K562 (cell line): Measurements from ENCODE around the gene KRTAP10-12. TPM values are rescaled to one million over a fixed set of nuclear protein-coding genes. Genes with fewer than 3 reads are reported as not detected.

ENCODE experiments used
- ATAC-seq: fragments of 200-7000 bp; cut with Tn5 transposase; 3 replicates; pipeline ENCODE4 v1.9.1; 2020; ENCODE audit warnings: moderate library complexity
- BruUV-seq: library from RNA; stranded (reverse); fragments of 400-500 nt; replicated peaks from 2 replicates; lab custom pipeline; 2021; lab: Mats Ljungman, UMichigan
- CTCF ChIA-PET: fragments of 300-600 bp; formaldehyde crosslinking; extraction: SDS; loops from one replicate; lab custom pipeline; 2021; ENCODE audit warnings: low intra/inter-chr PET ratio; lab: Yijun Ruan, JAX
- POLR2A ChIA-PET: fragments of 300-600, 350-650 bp; sonication (Branson Sonifier 250); formaldehyde crosslinking; extraction: SDS; loops from one replicate; lab custom pipeline; 2021; ENCODE audit warnings: antibody characterized with exemption, inconsistent platforms; lab: Yijun Ruan, JAX
- DNase-seq, 4 experiments: peaks; one replicate each; pipeline versions ENCODE4 v3.0.0 to v3.0.0-alpha.2; 2011 to 2018; ENCODE audit warnings: low spot score in 3 of 4, mixed read lengths in 3 of 4; ENCODE audit errors: extremely low read depth in 1 of 4
- FAIRE-seq: peaks from 2 replicates; lab custom pipeline; 2011; peaks lifted over from hg19 to GRCh38; lab: Jason Lieb, UNC
- H2AFZ ChIP-seq: 2 replicates; pipeline ENCODE4 v1.6.0; 2011; ENCODE audit warnings: low read depth, low read length, control low read depth, inconsistent platforms
- H3K27ac ChIP-seq: fragments of 200-600 bp; 3 replicates; pipeline ENCODE4 v1.8.0; 2011; ENCODE audit warnings: low read depth, mild to moderate bottlenecking, control low read depth, inconsistent platforms, low read length, moderate library complexity, mixed read lengths; ENCODE audit errors: extremely low read depth
- H3K27me3 ChIP-seq, 2 experiments: fragments of 300-600 bp in 1 of 2; 2 replicates in 1 of 2; 3 replicates in 1 of 2; pipeline versions ENCODE4 v1.6.0 to v1.8.0; 2011; ENCODE audit warnings: inconsistent platforms in 2 of 2, low read length in 2 of 2, mild to moderate bottlenecking in 1 of 2, mixed read lengths in 1 of 2, moderate library complexity in 1 of 2; ENCODE audit not compliant: control insufficient read depth in 2 of 2, insufficient read depth in 2 of 2
- H3K36me3 ChIP-seq: fragments of 300-600 bp; 3 replicates; pipeline ENCODE4 v1.8.0; 2011; ENCODE audit warnings: mild to moderate bottlenecking, low read length, inconsistent platforms; ENCODE audit not compliant: control insufficient read depth, insufficient read depth
- H3K4me1 ChIP-seq, 2 experiments: fragments of 200-600 bp in 1 of 2; replicated peaks in 1 of 2; 2 replicates in 1 of 2; 3 replicates in 1 of 2; pipeline versions ENCODE4 v1.5.1 to v1.8.0; 2011; ENCODE audit warnings: inconsistent platforms in 2 of 2, low read length in 2 of 2, mild to moderate bottlenecking in 1 of 2, mixed read lengths in 1 of 2, moderate library complexity in 1 of 2; ENCODE audit not compliant: control insufficient read depth in 2 of 2, insufficient read depth in 2 of 2
- H3K4me2 ChIP-seq: 2 replicates; pipeline ENCODE4 v1.6.1; 2011; ENCODE audit warnings: low read length, control low read depth, inconsistent platforms, mixed read lengths; ENCODE audit not compliant: insufficient read depth
- H3K4me3 ChIP-seq: fragments of 200-600 bp; sonication (generic), shearing (Covaris generic); 2 replicates; pipeline ENCODE4 v1.5.1; 2016; ENCODE audit warnings: control low read depth, inconsistent platforms
- H3K79me2 ChIP-seq: fragments of 200-600 bp; 3 replicates; pipeline ENCODE4 v1.8.0; 2011; ENCODE audit warnings: low read length, inconsistent platforms; ENCODE audit not compliant: control insufficient read depth, insufficient read depth
- H3K9ac ChIP-seq, 2 experiments: 2 replicates each; pipeline versions ENCODE4 v1.6.0 to v1.6.1; 2011; ENCODE audit warnings: low read depth in 2 of 2, low read length in 2 of 2, control low read depth in 1 of 2, inconsistent platforms in 1 of 2, mild to moderate bottlenecking in 1 of 2, mixed read lengths in 1 of 2; ENCODE audit not compliant: insufficient read depth in 1 of 2
- H3K9me1 ChIP-seq: one replicate; pipeline ENCODE4 v1.6.0; 2011; ENCODE audit warnings: inconsistent platforms, mild to moderate bottlenecking, low read length, moderate library complexity; ENCODE audit not compliant: control insufficient read depth, insufficient read depth
- H3K9me3 ChIP-seq: replicated peaks from 2 replicates; pipeline ENCODE4 v1.5.1; 2011; ENCODE audit warnings: low read depth, low read length, inconsistent platforms; ENCODE audit not compliant: control insufficient read depth, insufficient read depth
- H4K20me1 ChIP-seq: replicated peaks from 2 replicates; pipeline ENCODE4 v1.6.1; 2011; ENCODE audit warnings: low read length, inconsistent platforms, mixed read lengths; ENCODE audit not compliant: control insufficient read depth, insufficient read depth
- CBFB ChIP-seq: sonication (generic); formaldehyde crosslinking; IDR thresholded peaks from 2 replicates; pipeline ENCODE4 v1.4.0; 2020; ENCODE audit warnings: mild to moderate bottlenecking, missing genetic modification reagents
- DMBX1 ChIP-seq: fragments of 250-450 bp; sonication (Bioruptor Pico); IDR thresholded peaks from 2 replicates; pipeline ENCODE4 v1.8.0; 2022; ENCODE audit warnings: inconsistent platforms, mild to moderate bottlenecking, moderate library complexity, borderline replicate concordance
- EP400 ChIP-seq: fragments of 450-650 bp; IDR thresholded peaks from 2 replicates; pipeline ENCODE4 v1.6.1; 2017; ENCODE audit warnings: antibody characterized with exemption, mild to moderate bottlenecking, moderate library complexity
- HLTF ChIP-seq: fragments of 450-650 bp; IDR thresholded peaks from 2 replicates; pipeline ENCODE4 v1.6.1; 2016
- KAT2B ChIP-seq: IDR thresholded peaks from one replicate; pipeline ENCODE4 v1.6.1; 2012; ENCODE audit warnings: low read depth, mild to moderate bottlenecking, control low read depth, inconsistent platforms, low read length, moderate library complexity
- PHF20 ChIP-seq: fragments of 450-650 bp; IDR thresholded peaks from 2 replicates; pipeline ENCODE4 v1.6.1; 2018; ENCODE audit not compliant: partially characterized antibody
- RBFOX2 ChIP-seq: fragments of 200-400 bp; formaldehyde crosslinking; IDR thresholded peaks from 2 replicates; pipeline ENCODE4 v1.6.1; 2017; ENCODE audit warnings: low read depth, mild to moderate bottlenecking, low read length, moderate library complexity
- TAF7 ChIP-seq: fragments of 450-650 bp; IDR thresholded peaks from 2 replicates; pipeline ENCODE4 v1.6.1; 2016; ENCODE audit warnings: missing genetic modification characterization, missing compliant biosample characterization
- THRAP3 ChIP-seq: fragments of 450-650 bp; IDR thresholded peaks from 2 replicates; pipeline ENCODE4 v1.6.1; 2016; ENCODE audit warnings: mild to moderate bottlenecking, inconsistent platforms, borderline replicate concordance
- ZNF217 ChIP-seq: sonication (generic); formaldehyde crosslinking; IDR thresholded peaks from 2 replicates; pipeline ENCODE4 v1.8.0; 2022; ENCODE audit warnings: mild to moderate bottlenecking, missing genetic modification reagents
- ZNF316 ChIP-seq: fragments of 450-650 bp; IDR thresholded peaks from 2 replicates; pipeline ENCODE4 v1.6.1; 2016
- ZNF408 ChIP-seq: fragments of 250-450 bp; sonication (Bioruptor Pico); IDR thresholded peaks from 2 replicates; pipeline ENCODE4 v1.4.0; 2020; ENCODE audit warnings: low read depth, mild to moderate bottlenecking, moderate library complexity
- ZNF699 ChIP-seq: fragments of 250-450 bp; sonication (Bioruptor Pico); IDR thresholded peaks from 2 replicates; pipeline ENCODE4 v1.8.0; 2021; ENCODE audit warnings: mild to moderate bottlenecking, moderate library complexity; ENCODE audit not compliant: insufficient replicate concordance
- WGBS: fragments of 100-300 bp; shearing (Covaris generic); methylation state at CpG from one replicate; pipeline ENCODE4 v1.1.6; 2016; ENCODE audit warnings: low coverage, mixed read lengths; ENCODE audit not compliant: insufficient coverage; ENCODE audit errors: missing lambda C conversion rate; 5-methylcytosine and 5-hydroxymethylcytosine counted together
- in situ Hi-C: fragments of 300-500 bp; cut with MboI; formaldehyde crosslinking; loops from 4 replicates; pipeline ENCODE4 v1.15.0; 2018; ENCODE audit warnings: inconsistent platforms, mixed read lengths
- intact Hi-C: fragments of 100-400 bp; cut with micrococcal nuclease; formaldehyde crosslinking; loops from 2 replicates; pipeline ENCODE4 v1.14.2; 2022
- polyA plus RNA-seq, 8 experiments: library from polyadenylated mRNA; depleted of rRNA in 4 of 8; stranded (reverse) in 5 of 8; unstranded in 3 of 8; fragments of >200 nt; fragmentation: Nextera tagmentation in 2 of 8; fragmentation: Illumina TruSeq in 1 of 8; extraction: Ambion mirVana in 2 of 8; extraction: Trizol in 1 of 8; gene quantifications; 2 replicates each; pipeline versions ENCODE4 v1.2.1 to v1.2.3, GENCODE V29; 2011 to 2014; ENCODE audit warnings: inconsistent platforms in 1 of 8, missing spikeins in 1 of 8
- total RNA-seq, 7 experiments: library from RNA; depleted of rRNA in 6 of 7; stranded (reverse); fragments of >200 nt in 6 of 7; fragmentation: Illumina TruSeq in 2 of 7; extraction: Trizol in 2 of 7; gene quantifications; 2 replicates each; pipeline versions ENCODE4 v1.2.1 to v1.2.3, GENCODE V29; 2011 to 2021; ENCODE audit warnings: low replicate concordance in 1 of 7
- TF ChIP-seq, protein P1 (sequence below): fragments of 150-350 bp; conservative IDR thresholded peaks from 2 replicates; pipeline ENCODE4 v1.6.1; 2014; ENCODE audit warnings: low read length
- TF ChIP-seq, protein P2 (sequence below): fragments of 450-650 bp; formaldehyde crosslinking; IDR thresholded peaks from 2 replicates; pipeline ENCODE4 v1.4.0; 2020; ENCODE audit warnings: mild to moderate bottlenecking, mixed read lengths
- TF ChIP-seq, protein P3 (sequence below): sonication (generic); formaldehyde crosslinking; IDR thresholded peaks from 2 replicates; pipeline ENCODE4 v1.8.1; 2023; ENCODE audit warnings: mild to moderate bottlenecking, missing genetic modification reagents
- TF ChIP-seq, protein P4 (sequence below): sonication (generic); formaldehyde crosslinking; IDR thresholded peaks from 2 replicates; pipeline ENCODE4 v1.8.0; 2022; ENCODE audit warnings: missing genetic modification reagents, mild to moderate bottlenecking, moderate library complexity, borderline replicate concordance

KRTAP10-12 gene
- total and polyA plus RNA-seq, 9 of the 15 experiments (the other 6 are each of a cell fraction or from before 2014, with no cell fraction given), result not detected

DNA sequence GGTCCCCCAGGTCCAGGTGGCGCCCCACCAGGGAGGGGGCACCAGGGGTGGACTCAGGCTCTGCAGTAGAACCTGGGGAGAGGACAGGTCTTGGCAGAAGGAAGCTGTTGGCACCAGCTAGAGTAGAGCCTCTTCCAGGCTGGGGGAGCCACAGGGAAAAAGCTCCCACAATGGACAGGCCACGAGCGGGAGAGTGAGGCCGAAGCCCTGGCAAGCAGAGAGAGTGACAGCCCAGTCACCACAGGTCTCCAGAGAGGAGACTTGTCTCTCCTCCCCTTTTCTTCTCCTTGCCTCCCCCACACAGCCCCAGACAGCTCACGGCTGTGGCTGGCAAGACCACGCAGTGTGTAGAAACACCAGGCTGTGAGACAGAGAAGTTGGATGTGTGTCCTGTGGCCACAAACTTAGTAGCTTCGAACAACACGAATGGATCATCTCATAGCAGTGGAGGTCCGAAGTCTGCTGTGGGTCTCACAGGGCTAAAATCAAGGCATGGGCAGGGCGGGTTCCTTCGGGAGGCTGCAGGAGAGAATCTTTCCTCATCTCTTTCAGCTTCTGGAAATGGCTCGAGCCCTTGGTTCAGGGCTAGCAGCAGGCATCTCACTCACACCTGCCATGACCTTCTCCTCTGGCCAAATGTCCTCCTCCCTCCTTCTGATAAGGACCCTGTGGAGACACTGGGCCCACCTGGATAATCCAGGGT, 45.8 kb upstream of the KRTAP10-12 start:
- H3K9ac ChIP-seq, result no peak overlapping the region
- no peaks in the 10 kb centered on the region for H3K36me3 ChIP-seq
- in situ Hi-C loops (no loop called here), intact Hi-C loops (no loop called here)
- no peak overlapping the region for H3K4me2 ChIP-seq
- no peaks in the 10 kb centered on the region for H3K9me1 ChIP-seq
- 2% methylated on average over 12 of the region's 12 CpGs for WGBS
- no TSS peak for BruUV-seq
- ChIA-PET POLR2A (interaction anchor here (0.6 to 1.2 kb wide), 3 partner anchors 14 to 284 kb away, joined by 3 to 4 read pairs (median 4); partner anchors contain the start of genes KRTAP10-10 and KRTAP12-1), CTCF (no interaction called here)
- no peaks in the 10 kb centered on the region for H4K20me1 ChIP-seq
- TF ChIP-seq PHF20, result no peak
- no peak for TF ChIP-seq DMBX1 (CRISPR knock-in tag)
- no peak for TF ChIP-seq ZNF217 (CRISPR knock-in tag)
- TF ChIP-seq RBFOX2, result no peak
- no peak for TF ChIP-seq CBFB (CRISPR knock-in tag)
- TF ChIP-seq EP400, result no peak
- TF ChIP-seq ZNF408 (CRISPR knock-in tag), result no peak
- no peak for TF ChIP-seq KAT2B
- TF ChIP-seq, protein P1, sequence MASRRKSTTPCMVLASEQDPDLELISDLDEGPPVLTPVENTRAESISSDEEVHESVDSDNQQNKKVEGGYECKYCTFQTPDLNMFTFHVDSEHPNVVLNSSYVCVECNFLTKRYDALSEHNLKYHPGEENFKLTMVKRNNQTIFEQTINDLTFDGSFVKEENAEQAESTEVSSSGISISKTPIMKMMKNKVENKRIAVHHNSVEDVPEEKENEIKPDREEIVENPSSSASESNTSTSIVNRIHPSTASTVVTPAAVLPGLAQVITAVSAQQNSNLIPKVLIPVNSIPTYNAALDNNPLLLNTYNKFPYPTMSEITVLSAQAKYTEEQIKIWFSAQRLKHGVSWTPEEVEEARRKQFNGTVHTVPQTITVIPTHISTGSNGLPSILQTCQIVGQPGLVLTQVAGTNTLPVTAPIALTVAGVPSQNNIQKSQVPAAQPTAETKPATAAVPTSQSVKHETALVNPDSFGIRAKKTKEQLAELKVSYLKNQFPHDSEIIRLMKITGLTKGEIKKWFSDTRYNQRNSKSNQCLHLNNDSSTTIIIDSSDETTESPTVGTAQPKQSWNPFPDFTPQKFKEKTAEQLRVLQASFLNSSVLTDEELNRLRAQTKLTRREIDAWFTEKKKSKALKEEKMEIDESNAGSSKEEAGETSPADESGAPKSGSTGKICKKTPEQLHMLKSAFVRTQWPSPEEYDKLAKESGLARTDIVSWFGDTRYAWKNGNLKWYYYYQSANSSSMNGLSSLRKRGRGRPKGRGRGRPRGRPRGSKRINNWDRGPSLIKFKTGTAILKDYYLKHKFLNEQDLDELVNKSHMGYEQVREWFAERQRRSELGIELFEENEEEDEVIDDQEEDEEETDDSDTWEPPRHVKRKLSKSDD, result no peak
- no peak for TF ChIP-seq ZNF316
- no peak for TF ChIP-seq TAF7
- TF ChIP-seq, protein P2, sequence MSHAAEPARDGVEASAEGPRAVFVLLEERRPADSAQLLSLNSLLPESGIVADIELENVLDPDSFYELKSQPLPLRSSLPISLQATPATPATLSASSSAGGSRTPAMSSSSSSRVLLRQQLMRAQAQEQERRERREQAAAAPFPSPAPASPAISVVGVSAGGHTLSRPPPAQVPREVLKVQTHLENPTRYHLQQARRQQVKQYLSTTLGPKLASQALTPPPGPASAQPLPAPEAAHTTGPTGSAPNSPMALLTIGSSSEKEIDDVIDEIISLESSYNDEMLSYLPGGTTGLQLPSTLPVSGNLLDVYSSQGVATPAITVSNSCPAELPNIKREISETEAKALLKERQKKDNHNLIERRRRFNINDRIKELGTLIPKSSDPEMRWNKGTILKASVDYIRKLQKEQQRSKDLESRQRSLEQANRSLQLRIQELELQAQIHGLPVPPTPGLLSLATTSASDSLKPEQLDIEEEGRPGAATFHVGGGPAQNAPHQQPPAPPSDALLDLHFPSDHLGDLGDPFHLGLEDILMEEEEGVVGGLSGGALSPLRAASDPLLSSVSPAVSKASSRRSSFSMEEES, result no peak
- no peak for TF ChIP-seq THRAP3
- no peak for TF ChIP-seq ZNF699
- no peak for TF ChIP-seq HLTF
- TF ChIP-seq, protein P3, sequence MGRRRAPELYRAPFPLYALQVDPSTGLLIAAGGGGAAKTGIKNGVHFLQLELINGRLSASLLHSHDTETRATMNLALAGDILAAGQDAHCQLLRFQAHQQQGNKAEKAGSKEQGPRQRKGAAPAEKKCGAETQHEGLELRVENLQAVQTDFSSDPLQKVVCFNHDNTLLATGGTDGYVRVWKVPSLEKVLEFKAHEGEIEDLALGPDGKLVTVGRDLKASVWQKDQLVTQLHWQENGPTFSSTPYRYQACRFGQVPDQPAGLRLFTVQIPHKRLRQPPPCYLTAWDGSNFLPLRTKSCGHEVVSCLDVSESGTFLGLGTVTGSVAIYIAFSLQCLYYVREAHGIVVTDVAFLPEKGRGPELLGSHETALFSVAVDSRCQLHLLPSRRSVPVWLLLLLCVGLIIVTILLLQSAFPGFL (CRISPR knock-in tag), result no peak
- TF ChIP-seq, protein P4, sequence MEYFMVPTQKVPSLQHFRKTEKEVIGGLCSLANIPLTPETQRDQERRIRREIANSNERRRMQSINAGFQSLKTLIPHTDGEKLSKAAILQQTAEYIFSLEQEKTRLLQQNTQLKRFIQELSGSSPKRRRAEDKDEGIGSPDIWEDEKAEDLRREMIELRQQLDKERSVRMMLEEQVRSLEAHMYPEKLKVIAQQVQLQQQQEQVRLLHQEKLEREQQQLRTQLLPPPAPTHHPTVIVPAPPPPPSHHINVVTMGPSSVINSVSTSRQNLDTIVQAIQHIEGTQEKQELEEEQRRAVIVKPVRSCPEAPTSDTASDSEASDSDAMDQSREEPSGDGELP (CRISPR knock-in tag), result no peak
- no peak; the same call in 2 of the 3 replicates for ATAC-seq
- H3K27ac ChIP-seq, result no peak overlapping the region
- H3K27me3 ChIP-seq, result peaks cover 13 to 74% of the 10 kb centered on the region in 2 experiments; a peak in 4 of 5 replicates
- H3K9me3 ChIP-seq, result no peaks in the 10 kb centered on the region
- DNase-seq, result no peak
- no peak for FAIRE-seq
- H3K79me2 ChIP-seq, result no peaks in the 10 kb centered on the region
- H2AFZ ChIP-seq, result no peak overlapping the region
- no peak overlapping the region for H3K4me3 ChIP-seq
- peaks cover 0 to 6% of the 10 kb centered on the region in 2 experiments; a peak in 2 of 5 replicates for H3K4me1 ChIP-seq
